ENCODE measurements around the gene EEF2KMT.
"Not testable (repeated sequence)": the region's sequence is repeated elsewhere in the genome, so short reads cannot be mapped to it uniquely, and the experiment has no call there.

The EEF2KMT gene, protein sequence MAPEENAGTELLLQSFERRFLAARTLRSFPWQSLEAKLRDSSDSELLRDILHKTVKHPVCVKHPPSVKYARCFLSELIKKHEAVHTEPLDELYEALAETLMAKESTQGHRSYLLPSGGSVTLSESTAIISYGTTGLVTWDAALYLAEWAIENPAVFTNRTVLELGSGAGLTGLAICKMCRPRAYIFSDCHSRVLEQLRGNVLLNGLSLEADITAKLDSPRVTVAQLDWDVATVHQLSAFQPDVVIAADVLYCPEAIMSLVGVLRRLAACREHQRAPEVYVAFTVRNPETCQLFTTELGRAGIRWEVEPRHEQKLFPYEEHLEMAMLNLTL

DNA sequence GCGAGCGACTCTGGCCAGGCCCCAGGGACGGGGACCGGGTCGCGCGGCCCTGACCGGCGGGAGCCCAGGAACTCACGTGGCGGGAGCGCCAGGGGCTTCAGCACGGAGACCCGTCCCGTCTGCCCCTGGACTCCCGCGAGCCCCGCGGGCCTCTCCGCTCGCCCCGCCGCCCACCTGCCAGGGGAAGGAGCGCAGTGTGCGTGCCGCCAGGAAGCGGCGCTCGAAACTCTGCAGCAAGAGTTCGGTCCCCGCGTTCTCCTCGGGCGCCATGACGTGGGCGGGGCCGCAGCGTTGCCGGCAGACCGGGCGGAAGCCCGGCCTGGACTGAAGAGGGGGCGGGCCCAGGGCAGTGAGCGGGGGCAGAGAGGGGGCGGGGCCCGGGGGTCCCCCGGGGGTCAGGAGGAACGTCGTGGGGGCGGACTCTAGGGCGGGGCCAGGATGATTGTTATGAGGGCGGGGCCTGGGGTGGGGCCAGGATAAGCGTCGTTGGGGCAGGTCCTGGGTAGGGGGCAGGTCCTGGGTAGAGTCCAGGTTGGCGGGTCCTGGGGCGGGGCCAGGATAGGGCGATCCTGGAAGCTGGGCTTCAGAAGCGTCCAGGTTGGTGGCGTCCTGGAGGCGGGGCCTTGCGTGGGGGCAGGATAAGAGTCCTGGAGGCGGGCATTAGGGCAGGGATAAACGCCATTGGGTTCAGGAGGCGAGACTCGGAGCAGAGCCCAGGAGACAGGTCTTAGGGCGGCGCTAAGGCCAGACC lies at the start of gene EEF2KMT:
EEF2KMT (minus strand) TSS at position 326 of the 751 bp plus-strand sequence; CDS start at position 270, 56 bp downstream.
- peak; percentile 100 for DNase-seq

DNA sequence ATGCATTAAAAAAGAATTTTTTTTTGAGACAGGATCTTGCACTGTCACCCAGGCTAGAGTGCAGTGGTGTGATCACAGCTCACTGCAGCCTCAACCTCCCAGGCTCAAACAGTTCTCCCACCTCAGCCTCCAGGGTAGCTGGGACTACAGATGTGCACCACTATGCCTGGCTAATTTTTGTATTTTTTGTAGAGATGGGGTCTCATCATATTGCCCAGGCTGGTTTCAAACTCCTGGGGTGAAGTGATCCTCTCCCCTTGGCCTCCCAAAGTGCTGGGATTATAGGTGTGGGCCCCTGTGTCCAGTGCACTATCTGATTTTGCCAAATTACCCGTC lies 47.0 kb upstream of the EEF2KMT start:
- not testable (repeated sequence) for DNase-seq

DNA sequence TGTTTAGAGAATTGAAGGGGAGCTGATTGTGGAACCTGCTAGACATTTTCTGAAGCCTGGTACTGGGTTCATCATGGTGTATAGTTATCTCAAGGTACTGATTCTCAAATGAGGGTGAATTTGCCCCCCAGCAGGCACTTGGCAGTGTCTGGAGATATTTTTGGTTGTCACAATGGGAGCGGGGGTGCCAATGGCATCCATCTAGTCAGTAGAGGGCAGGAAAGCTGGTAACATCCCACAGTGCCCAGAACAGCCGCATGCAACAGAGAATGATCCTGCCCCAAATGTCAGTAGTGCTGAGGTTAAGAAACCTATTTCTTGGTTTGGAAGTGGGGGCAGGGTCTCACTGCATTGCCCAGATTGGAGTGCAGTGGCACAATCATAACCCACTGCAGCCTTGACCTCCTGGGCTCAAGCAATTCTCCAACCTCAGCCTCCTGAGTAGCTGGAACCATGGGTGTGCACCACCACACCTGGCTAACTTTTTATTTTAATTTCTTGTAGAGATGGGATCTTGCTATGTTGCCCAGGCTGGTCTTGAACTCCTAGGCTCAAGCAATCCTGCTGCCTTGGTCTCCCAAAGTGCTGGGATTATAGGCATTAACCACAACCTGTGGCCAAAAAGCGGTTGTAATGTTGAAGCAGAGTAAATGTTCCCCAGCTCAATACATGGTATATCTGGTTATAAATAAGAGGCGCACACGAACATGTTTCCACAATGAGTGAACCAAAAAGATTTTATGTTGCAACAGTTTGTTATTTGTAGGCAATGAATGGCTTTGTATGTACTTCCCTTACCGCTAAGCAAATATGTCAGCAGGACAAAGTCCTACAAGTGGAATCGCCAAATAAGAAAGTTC lies 46.4 kb upstream of the EEF2KMT start:
- no peak for DNase-seq

DNA sequence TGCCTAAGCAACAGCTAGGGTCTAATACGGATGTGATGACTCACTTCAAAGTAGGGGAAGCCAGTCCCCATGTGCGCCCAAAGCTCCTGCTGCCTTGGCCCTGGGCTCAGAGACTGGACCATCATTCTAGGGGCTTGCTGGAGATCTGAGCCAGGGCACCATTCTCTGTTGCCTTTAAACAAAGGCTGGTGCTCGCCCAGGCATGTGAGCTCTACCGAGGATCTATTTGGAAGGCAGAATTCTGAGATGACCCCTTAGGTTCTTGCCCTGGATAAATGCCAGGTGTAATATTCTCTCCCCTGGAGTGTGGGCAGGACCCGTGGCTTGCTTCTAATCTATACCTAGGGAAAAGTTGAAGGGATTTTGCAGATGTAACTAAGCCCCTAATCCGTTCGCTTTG lies 42.6 kb upstream of the EEF2KMT start:
- not testable (repeated sequence) for DNase-seq

DNA sequence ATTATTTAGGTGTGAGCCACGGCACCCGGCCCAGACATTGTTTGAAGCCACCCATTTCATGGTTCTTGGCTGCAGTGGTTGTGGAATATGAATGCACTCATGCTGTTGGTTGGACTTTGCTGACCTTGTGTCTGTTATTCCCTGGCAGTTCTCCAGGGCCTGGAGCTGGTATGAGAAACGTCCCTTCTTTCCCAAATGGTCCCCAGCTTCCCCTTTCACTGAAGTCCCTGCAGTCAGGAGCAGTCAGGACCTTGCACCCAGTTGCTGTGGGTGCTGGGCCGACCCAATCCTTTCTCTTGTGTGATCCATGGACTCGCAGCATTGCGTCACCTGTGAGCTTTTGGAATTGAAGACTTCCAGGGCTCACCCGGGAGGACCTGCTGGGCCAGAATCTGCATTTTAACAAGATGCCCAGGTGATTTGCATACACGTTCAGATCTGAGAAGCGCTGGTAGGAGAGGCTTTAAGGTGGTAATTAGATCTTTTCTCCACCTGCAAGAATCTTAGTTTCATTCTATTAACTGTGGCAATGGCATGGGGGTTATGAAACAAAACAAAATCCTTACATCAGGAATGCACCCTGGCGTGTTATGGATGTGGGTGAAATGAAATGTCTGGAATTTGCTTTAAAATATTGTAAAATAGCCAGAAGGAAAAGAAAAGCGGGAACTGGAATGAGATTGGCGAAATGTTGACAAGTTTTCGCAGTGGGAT lies 37.3 kb upstream of the EEF2KMT start:
- DNase-seq = not testable (repeated sequence)

DNA sequence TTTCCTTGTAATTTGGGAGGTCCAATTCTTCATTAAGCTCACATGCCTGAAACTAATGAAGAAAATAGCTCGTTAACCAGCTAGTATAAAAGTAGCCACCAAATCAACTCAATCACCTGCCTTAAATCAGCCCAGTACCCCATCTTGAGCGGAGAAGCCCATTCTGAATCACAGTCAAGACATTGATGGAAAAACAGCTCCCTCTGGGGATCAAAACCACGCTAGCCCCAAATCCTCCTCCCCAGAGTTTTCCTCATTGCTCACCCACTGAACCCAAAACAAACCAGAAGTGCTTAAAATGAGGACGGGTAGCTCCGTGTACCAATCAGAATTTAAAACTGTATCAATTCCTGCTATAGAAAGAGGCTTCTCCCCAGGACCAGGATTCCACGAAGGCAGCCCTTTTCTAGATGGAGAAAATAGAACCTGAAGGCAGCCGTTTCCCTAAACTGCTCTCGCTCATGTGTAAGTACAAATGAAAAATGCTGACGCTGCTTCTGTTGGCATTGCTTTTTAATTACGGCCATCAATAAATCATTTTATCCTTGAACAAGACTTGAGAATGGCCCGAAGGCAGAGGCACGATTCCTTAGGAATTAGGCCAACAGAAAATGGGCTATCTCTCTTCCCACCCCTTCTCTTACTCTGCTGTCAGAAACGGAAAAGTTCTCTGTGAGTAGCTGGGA lies 35.5 kb upstream of the EEF2KMT start:
- not testable (repeated sequence) for DNase-seq

DNA sequence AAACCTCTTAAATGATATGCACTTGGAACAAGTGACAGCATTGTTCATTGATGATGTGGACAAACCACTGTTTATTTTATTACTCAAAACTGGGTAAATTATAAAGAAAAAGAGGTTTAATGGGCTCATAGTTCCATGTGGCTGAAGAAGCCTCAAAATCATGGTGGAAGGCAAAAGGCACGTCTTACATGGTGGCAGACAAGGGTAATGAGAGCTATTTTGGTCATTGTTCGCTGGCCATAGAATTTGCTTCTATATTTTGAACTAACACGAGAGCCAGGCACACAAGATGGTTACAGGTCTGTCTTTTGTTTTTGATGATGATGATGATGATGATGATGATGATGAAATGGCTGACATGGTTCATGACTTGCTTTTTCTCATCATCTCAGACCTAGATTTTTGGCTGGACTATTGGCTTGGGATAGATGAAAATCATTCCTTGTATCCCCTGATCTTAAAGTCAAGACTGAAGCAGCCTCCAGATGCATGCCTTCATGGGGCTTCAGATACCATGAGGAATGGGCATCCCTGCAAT lies 33.9 kb upstream of the EEF2KMT start:
- DNase-seq = not testable (repeated sequence)

DNA sequence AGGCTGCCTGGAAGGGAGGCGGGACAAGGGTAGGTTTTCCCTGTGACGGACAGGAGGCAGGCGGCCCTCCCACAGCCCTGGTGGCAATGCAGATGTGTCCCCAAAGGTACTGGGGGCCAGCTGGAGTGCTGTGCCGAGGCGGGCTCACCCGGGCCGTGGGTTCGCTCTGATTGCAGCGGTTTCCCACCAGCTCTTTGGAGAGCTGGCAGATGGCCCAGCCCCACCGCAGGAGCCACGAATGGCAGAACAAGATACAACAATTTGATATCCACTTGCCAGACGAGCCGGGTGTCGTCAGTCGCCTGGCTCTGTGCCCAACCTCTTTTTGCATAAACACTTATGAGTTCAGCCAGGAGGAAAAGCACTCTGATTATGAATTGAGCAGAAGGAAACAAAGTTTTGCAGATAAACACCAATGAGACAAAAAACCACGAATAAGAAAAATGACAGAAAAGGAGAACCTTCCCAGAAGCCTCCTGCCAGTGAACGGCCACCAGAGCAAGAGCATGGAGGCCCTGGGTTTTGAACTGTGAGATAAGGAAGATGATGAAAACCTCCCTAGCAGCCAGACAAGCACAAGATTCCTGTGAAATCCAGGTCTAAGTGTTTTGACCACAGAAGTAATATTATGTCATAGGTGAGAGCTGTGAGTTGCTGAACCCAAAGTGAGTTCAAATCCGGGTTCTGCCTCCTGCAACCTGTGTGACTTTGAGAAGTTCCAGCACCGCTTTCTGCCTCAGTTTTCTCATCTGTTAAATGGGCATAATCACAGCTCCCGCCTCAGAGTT lies 19.9 kb upstream of the EEF2KMT start:
- DNase-seq = not testable (repeated sequence)

DNA sequence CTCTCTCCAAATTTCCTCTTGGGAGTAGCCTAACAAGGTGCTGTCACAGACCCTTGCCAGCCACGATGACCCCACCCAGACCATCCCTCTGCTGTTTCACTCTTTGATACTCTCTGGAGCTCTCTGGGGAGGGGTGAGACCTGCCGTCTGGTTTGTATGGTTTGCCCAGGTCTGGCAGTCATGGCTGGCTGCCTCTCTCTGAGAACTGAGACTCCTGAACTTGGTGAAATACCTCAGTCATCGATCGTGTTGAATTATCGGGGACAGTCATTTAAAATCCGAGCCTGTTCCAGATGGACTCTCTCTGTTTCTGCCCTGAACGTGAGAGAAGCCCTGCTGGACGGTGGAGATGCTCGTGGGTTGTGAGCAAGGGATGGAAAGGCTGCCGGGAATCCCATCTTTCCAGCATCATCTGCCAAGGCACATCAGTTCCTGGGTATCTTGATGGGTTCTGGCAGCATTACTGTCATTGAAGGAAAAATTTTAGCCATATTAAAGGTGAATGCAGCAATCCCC lies 19.2 kb upstream of the EEF2KMT start:
- not testable (repeated sequence) for DNase-seq

DNA sequence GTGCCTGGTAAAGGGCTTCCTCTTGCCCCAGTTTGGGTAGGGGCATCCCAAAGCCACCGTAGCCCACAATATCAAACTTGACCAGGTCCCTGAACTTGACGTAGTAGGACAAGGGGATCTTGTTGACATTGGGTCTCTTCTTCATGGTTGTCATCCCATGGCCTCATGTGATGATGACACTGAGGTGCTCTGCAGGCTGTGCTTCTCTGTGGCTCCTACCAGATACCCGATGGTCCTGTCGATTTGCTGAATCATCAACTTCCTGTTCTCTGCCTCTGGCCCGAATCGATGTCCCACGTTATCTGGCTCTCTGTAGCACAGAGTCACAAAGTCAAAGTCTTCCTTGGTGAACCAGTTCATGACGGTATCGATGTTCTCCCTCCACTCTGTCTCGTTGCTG lies 13.3 kb upstream of the EEF2KMT start:
- DNase-seq = not testable (repeated sequence)

DNA sequence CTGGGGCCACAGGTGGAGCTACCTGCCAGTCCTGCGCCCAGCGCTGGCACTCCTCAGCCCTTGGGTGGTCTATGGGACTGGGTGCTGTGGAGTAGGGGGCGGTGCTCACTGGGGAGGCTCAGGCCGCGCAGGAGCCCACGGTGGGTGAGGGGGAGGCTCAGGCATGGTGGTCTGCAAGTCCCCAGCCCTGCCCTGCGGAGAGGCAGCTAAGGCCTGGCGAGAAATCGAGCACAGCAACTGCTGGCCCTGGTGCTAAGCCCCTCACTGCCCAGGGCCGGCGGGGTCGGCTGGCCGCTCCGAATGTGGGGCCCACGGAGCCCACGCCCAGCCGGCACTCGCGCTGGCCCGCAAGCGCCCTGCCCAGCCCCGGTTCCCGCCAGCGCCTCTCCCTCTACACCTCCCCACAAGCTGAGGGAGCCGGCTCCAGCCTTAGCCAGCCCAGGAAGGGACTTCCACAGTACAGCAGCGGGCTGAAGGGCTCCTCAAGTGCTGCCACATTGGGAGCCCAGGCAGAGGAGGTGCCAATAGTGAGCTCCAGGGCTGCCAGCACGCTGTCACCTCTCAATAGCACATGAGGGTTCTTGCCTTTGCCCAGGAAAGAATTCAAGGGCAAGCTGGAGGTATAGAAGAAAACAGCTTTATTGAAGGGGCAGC lies 11.0 kb upstream of the EEF2KMT start:
- DNase-seq = no peak

DNA sequence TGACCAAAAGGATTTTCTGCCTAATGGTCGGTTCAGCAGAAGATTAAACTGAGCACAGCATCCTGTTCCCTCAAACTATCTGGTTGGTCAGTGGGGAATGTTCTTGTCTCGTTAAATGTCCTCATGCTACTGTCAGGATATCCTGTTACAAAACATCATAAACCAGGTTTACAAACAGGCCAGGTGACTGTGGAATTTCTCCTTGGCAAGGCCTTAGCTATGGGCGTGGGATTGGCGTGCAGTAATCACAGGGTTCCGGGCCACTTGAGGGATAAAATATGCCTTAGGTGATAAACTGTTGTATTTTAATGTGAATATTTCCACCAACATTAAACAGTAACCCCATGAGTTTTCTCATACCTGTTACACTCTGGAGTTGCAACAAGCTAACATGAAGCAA lies 7.4 kb upstream of the EEF2KMT start:
- DNase-seq = not testable (repeated sequence)

DNA sequence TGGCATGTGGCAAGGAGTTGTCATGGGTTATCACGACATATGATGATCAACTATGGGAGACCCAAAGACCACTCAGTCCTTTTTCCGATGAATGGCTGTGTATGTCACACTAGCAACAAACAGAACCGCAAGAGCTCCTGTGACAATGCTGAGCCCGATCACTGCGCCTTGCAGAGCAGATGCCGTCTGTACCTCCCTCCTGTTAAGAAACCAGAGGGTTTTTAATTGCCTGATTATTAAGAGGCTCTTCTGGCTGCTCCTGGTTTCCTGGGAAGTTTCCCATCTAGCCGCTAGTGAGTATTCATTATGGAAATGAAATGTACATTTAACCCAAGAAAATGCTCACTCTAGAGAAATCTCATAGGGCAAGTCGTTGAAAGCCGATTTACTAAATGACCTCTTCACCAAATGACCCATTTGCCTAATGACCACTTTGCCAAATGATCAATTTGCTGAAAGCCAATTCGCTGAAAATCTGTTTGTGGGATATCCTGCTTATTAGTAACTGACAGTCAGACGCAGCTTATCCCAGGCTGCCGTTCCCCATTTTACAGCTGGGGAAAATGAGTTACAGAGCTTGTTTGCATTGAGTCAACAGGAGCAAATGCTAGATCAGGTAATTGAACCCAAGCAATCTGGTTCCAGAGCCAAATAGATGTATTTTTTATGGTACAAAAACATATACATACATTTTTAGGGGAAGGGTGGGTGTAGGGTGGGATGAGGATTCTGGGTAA lies 5.9 kb upstream of the EEF2KMT start:
- not testable (repeated sequence) for DNase-seq

DNA sequence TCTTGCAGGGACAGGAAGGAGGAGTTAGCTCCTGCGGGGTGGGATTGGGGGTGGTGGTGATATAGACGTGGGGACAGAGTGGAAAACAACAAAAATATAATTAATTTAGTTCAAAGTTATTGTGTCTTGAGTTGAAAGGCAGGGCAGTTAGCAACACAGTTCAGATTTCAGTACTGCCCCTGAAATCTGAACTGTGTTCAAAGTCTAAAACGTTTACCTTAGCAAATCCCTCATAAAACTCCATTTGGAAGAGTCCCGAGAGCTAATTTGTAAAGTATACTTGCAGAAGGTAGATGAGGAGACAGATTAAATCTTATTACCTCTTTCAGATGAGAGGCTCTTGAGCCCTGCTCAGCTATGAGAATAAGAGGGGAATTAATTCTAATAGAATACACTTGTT lies 1.6 kb upstream of the EEF2KMT start:
- not testable (repeated sequence) for DNase-seq

DNA sequence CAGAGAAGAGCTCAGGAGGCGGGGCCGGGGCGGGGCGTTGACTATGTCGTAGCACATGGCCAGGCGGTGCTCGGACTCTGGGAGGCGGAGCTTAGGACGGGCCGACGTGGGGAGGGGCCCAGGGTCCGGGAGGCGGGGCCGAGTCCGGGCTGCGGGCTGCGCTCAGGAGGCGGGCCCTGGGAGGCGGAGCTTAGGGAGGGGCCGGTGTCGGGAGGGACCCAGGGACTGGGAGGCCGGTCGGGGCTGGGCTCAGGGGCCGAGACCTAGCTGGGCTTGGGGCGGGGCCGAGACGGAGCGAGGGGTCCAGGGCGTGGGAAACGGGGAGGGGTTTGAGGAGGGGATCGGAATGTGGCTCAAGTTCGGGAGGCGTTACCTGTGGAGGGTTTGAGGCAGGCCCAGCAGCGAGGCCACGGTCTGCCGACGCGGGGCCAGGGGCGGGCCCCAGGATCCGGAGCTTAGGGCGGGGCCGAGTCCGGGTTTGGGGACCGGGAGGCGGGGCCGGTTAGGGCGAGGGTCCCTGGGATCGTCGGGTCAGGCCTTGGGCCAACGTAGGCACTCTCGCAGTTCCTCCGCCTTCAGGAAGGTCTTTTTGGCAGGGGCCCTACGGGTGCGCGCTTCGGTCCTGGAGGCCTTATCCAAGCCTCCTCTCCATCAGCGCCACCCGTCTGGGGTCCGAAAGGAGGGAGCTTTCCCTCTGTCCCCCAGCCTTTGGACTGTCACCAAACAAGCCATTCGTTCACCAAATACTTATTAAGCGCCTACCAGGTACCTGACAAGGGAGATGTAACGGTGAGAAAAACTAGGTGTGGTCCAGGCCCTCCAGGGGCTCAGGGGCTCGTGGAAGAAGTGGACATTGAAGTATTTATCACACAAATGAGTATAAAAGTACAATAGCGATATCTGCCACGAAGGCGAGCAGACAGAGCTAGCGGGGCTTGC lies 895 bp upstream of the EEF2KMT start:
- DNase-seq = peak; percentile 13

DNA sequence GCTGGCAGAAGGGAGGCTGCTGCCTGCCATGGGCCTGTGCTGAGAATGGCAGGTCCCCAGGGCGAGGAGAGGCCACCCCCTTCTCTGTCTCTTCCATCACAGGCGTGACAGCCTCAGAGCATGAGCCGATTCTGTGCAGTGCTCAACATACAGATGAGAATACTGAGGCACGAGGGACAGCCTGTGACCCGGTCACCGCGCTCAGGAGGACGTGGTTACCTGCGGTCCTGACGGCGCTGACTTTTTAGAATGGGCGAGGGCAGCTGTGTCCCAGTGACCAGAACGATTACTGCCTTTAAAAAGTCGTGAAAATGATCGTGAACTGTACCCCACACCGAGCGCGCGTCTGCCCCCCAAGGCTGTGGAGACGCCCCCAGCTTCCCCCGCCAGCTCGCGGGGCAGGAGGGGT lies 530 bp downstream of the EEF2KMT start:
- not testable (repeated sequence) for DNase-seq

DNA sequence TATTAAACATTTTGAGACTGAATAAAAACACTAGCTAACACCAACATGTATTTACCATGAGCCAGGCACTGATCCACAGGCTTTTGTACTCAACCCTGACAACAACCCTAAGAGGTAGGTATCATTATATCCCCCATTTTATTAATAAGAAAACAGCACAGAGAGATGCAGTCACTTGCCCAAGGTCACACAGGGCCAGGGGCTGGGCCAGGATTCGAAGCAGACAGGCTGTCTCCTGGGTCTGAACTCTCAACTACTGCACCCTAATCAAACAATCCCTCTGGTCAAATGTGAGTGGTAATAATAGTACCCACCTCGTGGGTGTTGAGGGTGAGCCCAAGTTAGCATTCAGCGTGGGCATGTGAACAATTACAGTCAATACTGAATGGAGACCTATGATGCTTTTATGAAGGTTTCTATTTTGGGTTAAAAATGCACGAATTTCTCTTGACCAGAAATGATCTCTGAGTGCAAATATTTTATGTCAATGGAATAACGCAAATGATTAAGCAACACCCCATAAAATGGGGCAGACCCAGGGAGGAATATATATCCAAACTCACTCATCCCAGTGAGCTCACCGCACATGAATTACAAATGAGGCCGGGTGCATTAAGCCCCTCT lies 1.0 kb downstream of the EEF2KMT start:
- not testable (repeated sequence) for DNase-seq
